ENCODE data around the gene CD34.

The CD34 gene

GRCh38 chr1:207857447-207857846 lies 53.5 kb downstream of the CD34 start:
- H3K4me3 ChIP-seq (ENCODE audit: low read depth, low read length), result no peak overlapping the region

GRCh38 chr1:207856276-207857023 lies 54.5 kb downstream of the CD34 start:
- no peak overlapping the region for H3K4me3 ChIP-seq (ENCODE audit: low read depth, low read length)

- H3K4me3 ChIP-seq (ENCODE audit: low read depth, low read length), result no peak overlapping the region
Measured at GRCh38 chr1:207854001-207854400, 56.9 kb downstream of the CD34 start.

- no peak overlapping the region for H3K4me3 ChIP-seq (ENCODE audit: low read depth, low read length)
Measured at GRCh38 chr1:207853372-207853757, 57.6 kb downstream of the CD34 start.

- no peak overlapping the region for H3K4me3 ChIP-seq (ENCODE audit: low read depth, low read length)
Measured at GRCh38 chr1:207852576-207853371, 58.2 kb downstream of the CD34 start.

- no peak overlapping the region for H3K4me3 ChIP-seq (ENCODE audit: low read depth, low read length)
Measured at GRCh38 chr1:207851696-207852095, 59.2 kb downstream of the CD34 start.

- no peak overlapping the region for H3K4me3 ChIP-seq (ENCODE audit: low read depth, low read length)
Measured at GRCh38 chr1:207850621-207851407, 60.1 kb downstream of the CD34 start.

- no peak overlapping the region for H3K4me3 ChIP-seq (ENCODE audit: low read depth, low read length)
Measured at GRCh38 chr1:207849646-207850045, 61.3 kb downstream of the CD34 start.

GRCh38 chr1:207849016-207849415 lies 61.9 kb downstream of the CD34 start:
- H3K4me3 ChIP-seq (ENCODE audit: low read depth, low read length), result no peak overlapping the region

GRCh38 chr1:207848234-207848633 lies 62.7 kb downstream of the CD34 start:
- no peak overlapping the region for H3K4me3 ChIP-seq (ENCODE audit: low read depth, low read length)

GRCh38 chr1:207847116-207847515 lies 63.8 kb downstream of the CD34 start:
- no peak overlapping the region for H3K4me3 ChIP-seq (ENCODE audit: low read depth, low read length)

GRCh38 chr1:207845109-207845508 lies 65.8 kb downstream of the CD34 start:
- H3K4me3 ChIP-seq (ENCODE audit: low read depth, low read length), result no peak overlapping the region

- no peak overlapping the region for H3K4me3 ChIP-seq (ENCODE audit: low read depth, low read length)
Measured at GRCh38 chr1:207844371-207844770, 66.6 kb downstream of the CD34 start.

- H3K4me3 ChIP-seq (ENCODE audit: low read depth, low read length), result no peak overlapping the region
Measured at GRCh38 chr1:207842506-207842905, 68.4 kb downstream of the CD34 start.

GRCh38 chr1:207841901-207842300 lies 69.0 kb downstream of the CD34 start:
- no peak overlapping the region for H3K4me3 ChIP-seq (ENCODE audit: low read depth, low read length)

- H3K4me3 ChIP-seq (ENCODE audit: low read depth, low read length), result no peak overlapping the region
Measured at GRCh38 chr1:207841293-207841692, 69.6 kb downstream of the CD34 start.

GRCh38 chr1:207840380-207840779 lies 70.5 kb downstream of the CD34 start:
- no peak overlapping the region for H3K4me3 ChIP-seq (ENCODE audit: low read depth, low read length)

- no peak overlapping the region for H3K4me3 ChIP-seq (ENCODE audit: low read depth, low read length)
Measured at GRCh38 chr1:207839083-207839413, 71.9 kb downstream of the CD34 start.

- H3K4me3 ChIP-seq (ENCODE audit: low read depth, low read length), result no peak overlapping the region
Measured at GRCh38 chr1:207838156-207839082, 72.5 kb downstream of the CD34 start.

- H3K4me3 ChIP-seq (ENCODE audit: low read depth, low read length), result no peak overlapping the region
Measured at GRCh38 chr1:207837673-207838072, 73.3 kb downstream of the CD34 start.
